Neuron (in vitro differentiated cells): ENCODE data around the gene PITPNC1.

Experiments
- H2AFZ ChIP-seq: one replicate; pipeline ENCODE4 v1.6.1; 2013; ENCODE audit warnings: low read depth, mild to moderate bottlenecking, inconsistent platforms, low read length, moderate library complexity
- H3K27me3 ChIP-seq: one replicate; pipeline ENCODE4 v1.6.1; 2013; ENCODE audit warnings: low read length; ENCODE audit not compliant: insufficient read depth
- H3K36me3 ChIP-seq: one replicate; pipeline ENCODE4 v1.6.1; 2013; ENCODE audit warnings: low read length; ENCODE audit not compliant: insufficient read depth
- H3K4me1 ChIP-seq: one replicate; pipeline ENCODE4 v1.6.1; 2013; ENCODE audit warnings: low read length; ENCODE audit not compliant: insufficient read depth
- H3K4me3 ChIP-seq: 2 replicates; pipeline ENCODE4 v1.5.1; 2013; ENCODE audit warnings: mild to moderate bottlenecking, low read length, moderate library complexity
- H3K9me3 ChIP-seq: one replicate; pipeline ENCODE4 v1.6.1; 2013; ENCODE audit warnings: low read length

Gene PITPNC1

GRCh38 chr17:67452681-67453554 is 75.8 kb downstream of the PITPNC1 start:
- Histone ChIP-seq H3K27me3 (no peaks in the 10 kb centered on the region), H2AFZ (no peak overlapping the region), H3K4me1 (no peaks in the 10 kb centered on the region), H3K4me3 (no peak overlapping the region), H3K9me3 (peaks cover 5% of the 10 kb centered on the region), H3K36me3 (no peaks in the 10 kb centered on the region)

DNA sequence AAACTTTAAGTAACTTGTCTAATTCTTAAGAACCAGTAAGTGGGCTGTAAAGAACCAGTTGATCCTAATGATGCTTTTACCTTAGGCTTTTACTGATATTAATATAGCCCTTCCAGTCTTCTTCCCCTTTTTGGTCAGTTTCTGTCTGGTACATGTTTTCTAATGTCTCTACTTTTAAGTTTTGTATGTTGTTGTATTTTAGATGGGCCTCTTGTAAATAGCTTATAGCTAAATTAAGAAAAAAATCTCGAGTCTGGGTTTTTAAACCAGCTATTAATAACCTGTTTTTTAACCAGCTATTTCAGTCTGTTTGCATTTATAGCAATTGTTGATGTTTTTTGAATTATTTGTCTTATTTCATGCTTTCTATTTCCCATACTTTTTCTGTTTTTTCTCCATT is 79.0 kb downstream of the PITPNC1 start:
- no peak overlapping the region for H3K4me3 ChIP-seq
- H3K27me3 ChIP-seq: no peaks in the 10 kb centered on the region
- H2AFZ ChIP-seq: no peak overlapping the region
- H3K36me3 ChIP-seq: no peaks in the 10 kb centered on the region
- H3K9me3 ChIP-seq: peaks cover 8% of the 10 kb centered on the region
- H3K4me1 ChIP-seq: no peaks in the 10 kb centered on the region

GRCh38 chr17:67456889-67457288 is 79.8 kb downstream of the PITPNC1 start:
- H3K9me3 ChIP-seq: peaks cover 8% of the 10 kb centered on the region
- no peak overlapping the region for H3K4me3 ChIP-seq
- H3K36me3 ChIP-seq: no peaks in the 10 kb centered on the region
- H3K27me3 ChIP-seq: no peaks in the 10 kb centered on the region
- H3K4me1 ChIP-seq: no peaks in the 10 kb centered on the region
- H2AFZ ChIP-seq: no peak overlapping the region

DNA sequence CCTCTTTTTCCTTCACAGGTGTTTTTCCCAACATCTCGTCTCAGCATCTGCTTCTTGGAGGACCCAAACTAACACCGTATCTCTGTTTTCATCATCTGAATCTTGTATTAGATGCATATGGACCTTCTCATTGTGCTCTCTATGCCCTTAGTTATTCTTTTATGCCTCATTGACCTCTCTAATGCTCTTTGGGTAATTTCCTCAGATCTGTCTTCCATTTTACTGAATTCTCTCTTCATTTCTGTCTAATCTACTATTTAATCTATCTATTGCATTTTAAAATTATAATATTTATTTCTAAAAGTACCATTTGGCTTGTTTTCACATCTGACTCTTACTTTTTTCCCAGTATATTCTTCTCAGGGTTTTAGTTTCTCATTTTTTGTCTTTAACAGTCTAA is 81.1 kb downstream of the PITPNC1 start:
- H3K4me1 ChIP-seq: no peaks in the 10 kb centered on the region
- peaks cover 8% of the 10 kb centered on the region for H3K9me3 ChIP-seq
- no peaks in the 10 kb centered on the region for H3K27me3 ChIP-seq
- no peak overlapping the region for H2AFZ ChIP-seq
- H3K4me3 ChIP-seq: no peak overlapping the region
- no peaks in the 10 kb centered on the region for H3K36me3 ChIP-seq

GRCh38 chr17:67459985-67460384 is 82.9 kb downstream of the PITPNC1 start:
- peaks cover 8% of the 10 kb centered on the region for H3K9me3 ChIP-seq
- H2AFZ ChIP-seq: no peak overlapping the region

GRCh38 chr17:67461228-67461780 is 84.2 kb downstream of the PITPNC1 start:
- Histone ChIP-seq H3K9me3 (peaks cover 8% of the 10 kb centered on the region), H3K4me3 (no peak overlapping the region), H2AFZ (no peak overlapping the region), H3K36me3 (no peaks in the 10 kb centered on the region), H3K4me1 (no peaks in the 10 kb centered on the region), H3K27me3 (no peaks in the 10 kb centered on the region)

More at GRCh38 chr17:67459985-67460384, 82.9 kb downstream of the PITPNC1 start:
- H3K4me1 ChIP-seq: no peaks in the 10 kb centered on the region
- no peaks in the 10 kb centered on the region for H3K36me3 ChIP-seq
- no peaks in the 10 kb centered on the region for H3K27me3 ChIP-seq
- no peak overlapping the region for H3K4me3 ChIP-seq

DNA sequence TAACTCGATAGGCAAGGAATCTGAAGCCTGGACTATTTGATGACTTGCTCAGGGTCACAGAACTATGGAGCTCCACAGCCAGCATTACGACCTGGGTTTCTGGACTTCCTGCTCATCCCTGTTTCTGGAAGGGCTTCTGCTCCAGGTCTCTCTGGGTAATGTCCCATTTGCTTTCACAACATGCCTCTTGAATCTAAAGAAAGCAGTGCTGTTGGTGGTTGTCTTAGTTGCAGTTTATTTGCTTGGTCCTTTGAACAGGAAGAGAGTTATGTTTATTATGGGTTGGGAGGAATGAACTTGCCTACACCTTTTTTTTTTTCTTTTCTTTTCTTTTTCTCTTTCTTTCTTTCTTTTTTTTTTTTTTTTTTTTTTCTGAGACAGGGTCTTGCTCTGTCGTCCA is 84.8 kb downstream of the PITPNC1 start:
- Histone ChIP-seq H3K9me3 (peaks cover 8% of the 10 kb centered on the region), H3K27me3 (no peaks in the 10 kb centered on the region), H3K36me3 (no peaks in the 10 kb centered on the region)

DNA sequence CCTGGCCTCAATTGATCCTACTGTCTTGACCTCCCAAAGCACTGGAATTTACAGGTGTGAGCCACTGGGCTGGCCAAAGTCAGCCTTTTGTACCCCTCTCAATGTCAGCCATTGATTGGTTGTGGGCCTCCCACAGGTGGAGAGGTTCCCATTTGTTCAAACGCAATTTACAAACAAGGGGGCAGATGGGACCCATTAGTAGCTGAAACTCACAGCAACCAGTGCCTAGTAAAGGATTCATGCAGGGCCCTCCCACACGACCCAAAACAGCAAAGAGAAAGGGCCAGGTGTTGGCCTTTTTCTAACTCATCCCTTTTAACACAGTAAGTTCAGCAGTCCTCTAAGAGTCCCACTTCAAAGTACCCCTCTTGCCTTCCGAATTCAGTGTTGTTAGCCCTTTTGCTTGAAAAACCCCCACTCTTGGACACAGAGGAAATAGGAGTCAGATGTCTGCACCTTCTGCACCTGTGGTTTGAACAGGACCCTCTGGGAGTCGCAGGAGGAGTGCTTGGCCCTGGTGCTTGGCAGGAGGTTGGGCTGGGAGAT is 89.2 kb downstream of the PITPNC1 start:
- peaks cover 7% of the 10 kb centered on the region for H3K4me1 ChIP-seq
- H3K27me3 ChIP-seq: no peaks in the 10 kb centered on the region
- no peaks in the 10 kb centered on the region for H3K9me3 ChIP-seq
- no peak overlapping the region for H3K4me3 ChIP-seq
- H2AFZ ChIP-seq: no peak overlapping the region
- no peaks in the 10 kb centered on the region for H3K36me3 ChIP-seq

More for the DNA sequence above, 84.8 kb downstream of the PITPNC1 start:
- Histone ChIP-seq H2AFZ (no peak overlapping the region), H3K4me3 (no peak overlapping the region), H3K4me1 (no peaks in the 10 kb centered on the region)

DNA sequence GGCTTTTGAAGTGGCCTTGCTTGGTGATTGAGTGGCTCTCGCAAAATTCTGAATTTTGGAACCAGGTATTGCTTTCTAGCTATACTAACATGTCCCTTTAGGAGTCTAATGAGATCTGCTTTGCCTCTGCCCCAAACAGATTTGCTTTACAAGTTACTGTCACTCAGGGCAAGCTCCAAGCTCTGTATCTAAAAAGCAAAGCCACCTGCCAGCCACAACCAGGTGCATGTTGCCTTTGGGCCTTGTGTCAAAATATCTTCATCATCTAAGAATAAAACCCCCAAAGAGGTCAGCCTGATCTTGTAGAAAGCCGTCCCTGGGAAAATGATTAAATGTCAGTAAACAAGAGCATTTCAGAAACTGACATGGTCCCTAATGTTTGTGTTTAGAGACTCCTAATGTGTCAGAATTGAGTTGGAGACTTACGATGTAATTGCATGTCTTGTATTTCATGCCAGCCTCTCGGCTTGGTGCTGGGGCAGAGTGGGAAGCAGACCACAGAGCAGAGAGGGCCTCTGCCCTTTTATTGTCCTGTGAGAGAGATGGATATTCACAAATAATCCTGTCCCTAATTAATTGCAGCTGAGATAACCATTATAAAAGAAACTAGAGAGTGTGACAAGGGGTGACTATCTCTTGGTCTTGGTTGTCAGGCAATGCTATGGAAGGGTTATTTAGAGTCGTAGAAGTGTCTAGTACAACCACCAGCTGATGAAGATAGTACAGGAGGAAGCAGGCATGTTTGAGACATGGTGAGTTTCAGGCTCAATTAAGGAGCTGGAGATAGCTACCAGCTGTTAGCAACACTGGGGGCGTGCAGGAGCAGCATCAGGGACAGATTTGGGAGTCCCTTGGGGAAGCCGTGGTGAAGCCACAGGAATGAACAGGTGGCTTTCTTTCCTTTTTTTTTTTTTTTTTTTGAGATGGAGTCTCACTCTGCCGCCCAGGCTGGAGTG is 90.7 kb downstream of the PITPNC1 start:
- no peak overlapping the region for H3K4me3 ChIP-seq
- no peaks in the 10 kb centered on the region for H3K36me3 ChIP-seq
- no peaks in the 10 kb centered on the region for H3K9me3 ChIP-seq
- no peak overlapping the region for H2AFZ ChIP-seq
- H3K27me3 ChIP-seq: no peaks in the 10 kb centered on the region
- H3K4me1 ChIP-seq: peaks cover 7% of the 10 kb centered on the region

DNA sequence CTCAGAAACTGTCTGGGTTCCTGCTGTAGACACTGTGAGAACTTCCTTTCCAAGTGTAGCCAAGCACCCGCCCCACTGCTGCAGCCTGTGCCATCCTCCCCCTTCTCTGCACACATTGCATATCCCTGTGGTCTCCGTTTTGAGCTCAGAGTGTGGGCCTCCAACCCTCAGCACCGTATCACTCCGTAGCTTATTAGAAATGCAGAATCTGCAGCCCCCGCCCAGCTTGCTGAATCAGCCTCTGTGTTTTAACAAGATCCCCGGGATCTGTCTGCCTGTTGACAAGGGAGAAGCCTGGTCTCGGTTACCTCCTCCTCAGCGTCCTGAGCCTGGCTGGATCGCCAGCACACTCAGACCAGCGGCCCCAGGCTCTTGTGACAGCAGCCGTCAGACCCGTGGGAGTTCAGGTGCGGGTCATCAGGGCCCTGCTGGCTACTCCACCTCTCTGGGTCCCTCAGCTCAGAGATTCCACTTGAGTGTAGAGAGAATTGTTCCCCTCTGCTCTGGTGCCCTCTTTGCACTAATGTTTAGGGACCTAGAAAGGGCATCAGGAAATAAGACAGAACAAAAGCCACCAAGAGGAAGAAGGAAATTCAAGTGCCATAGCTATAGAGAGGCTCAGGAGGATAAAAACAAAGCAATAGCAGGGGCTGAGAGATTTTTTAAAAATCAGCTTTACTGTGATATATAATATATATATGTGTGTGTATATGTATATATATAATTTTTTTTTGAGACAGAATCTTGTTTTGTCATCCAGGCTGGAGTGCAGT is 92.3 kb downstream of the PITPNC1 start:
- no peaks in the 10 kb centered on the region for H3K9me3 ChIP-seq

GRCh38 chr17:67470163-67470562 is 93.1 kb downstream of the PITPNC1 start:
- no peak overlapping the region for H2AFZ ChIP-seq
- H3K9me3 ChIP-seq: no peaks in the 10 kb centered on the region
- H3K4me1 ChIP-seq: peaks cover 7% of the 10 kb centered on the region
- no peaks in the 10 kb centered on the region for H3K36me3 ChIP-seq
- H3K27me3 ChIP-seq: no peaks in the 10 kb centered on the region
- no peak overlapping the region for H3K4me3 ChIP-seq

More for the DNA sequence above, 92.3 kb downstream of the PITPNC1 start:
- Histone ChIP-seq H3K27me3 (no peaks in the 10 kb centered on the region), H3K36me3 (no peaks in the 10 kb centered on the region), H2AFZ (no peak overlapping the region), H3K4me1 (peaks cover 7% of the 10 kb centered on the region), H3K4me3 (no peak overlapping the region)

DNA sequence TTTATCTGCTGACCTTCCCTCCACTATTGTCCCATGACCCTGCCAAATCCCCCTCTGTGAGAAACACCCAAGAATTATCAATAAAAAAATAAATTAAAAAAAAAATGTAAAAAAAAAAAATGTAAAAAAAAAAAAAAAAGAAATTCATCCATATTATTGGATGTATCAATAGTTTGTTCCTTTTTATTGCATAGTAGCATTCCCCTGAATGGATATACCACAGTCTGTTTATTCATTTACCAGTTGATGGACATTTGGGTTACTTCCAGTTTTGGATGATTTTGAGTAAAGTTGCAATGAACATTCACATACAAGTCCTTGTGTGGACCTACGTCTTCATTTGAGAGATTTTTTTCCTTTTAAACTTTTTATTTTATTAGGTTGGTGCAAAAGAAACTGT is 94.0 kb downstream of the PITPNC1 start:
- Histone ChIP-seq H3K27me3 (no peaks in the 10 kb centered on the region), H3K36me3 (no peaks in the 10 kb centered on the region), H2AFZ (no peak overlapping the region), H3K4me3 (no peak overlapping the region), H3K9me3 (no peaks in the 10 kb centered on the region), H3K4me1 (peaks cover 7% of the 10 kb centered on the region)
